ENCODE results near the gene SCRG1.

Gene SCRG1

GRCh38 chr4:173398779-173399415 lies at the start of gene SCRG1:
TSS of gene SCRG1 (minus strand) at chr4:173399116. CDS start at chr4:173391414, 7,702 bp downstream.
- DNase-seq, result peak; percentile 45 to 61

- peak; percentile 51 for DNase-seq
Measured at GRCh38 chr4:173448103-173448502, 49.2 kb upstream of the SCRG1 start.

GRCh38 chr4:173446416-173446815 lies 47.5 kb upstream of the SCRG1 start:
- no peak for DNase-seq

- no peak for DNase-seq
Measured at GRCh38 chr4:173443121-173443520, 44.2 kb upstream of the SCRG1 start.

- no peak for DNase-seq
Measured at GRCh38 chr4:173442223-173442932, 43.5 kb upstream of the SCRG1 start.

GRCh38 chr4:173440888-173441287 lies 42.0 kb upstream of the SCRG1 start:
- DNase-seq, result no peak

GRCh38 chr4:173436771-173437265 lies 37.9 kb upstream of the SCRG1 start:
- DNase-seq, result no peak

GRCh38 chr4:173436149-173436579 lies 37.2 kb upstream of the SCRG1 start:
- DNase-seq, result no peak

GRCh38 chr4:173434231-173434630 lies 35.3 kb upstream of the SCRG1 start:
- no peak for DNase-seq

- no peak for DNase-seq
Measured at GRCh38 chr4:173433447-173433846, 34.5 kb upstream of the SCRG1 start.

GRCh38 chr4:173432430-173432829 lies 33.5 kb upstream of the SCRG1 start:
- no peak for DNase-seq

- no peak for DNase-seq
Measured at GRCh38 chr4:173426064-173426463, 27.1 kb upstream of the SCRG1 start.

GRCh38 chr4:173424899-173425805 lies 26.2 kb upstream of the SCRG1 start:
- DNase-seq, result no peak

- no peak for DNase-seq
Measured at GRCh38 chr4:173420801-173421200, 21.9 kb upstream of the SCRG1 start.

GRCh38 chr4:173420324-173420752 lies 21.4 kb upstream of the SCRG1 start:
- peak in 1 of 2 donors; percentile 81 for DNase-seq

- no peak for DNase-seq
Measured at GRCh38 chr4:173418639-173419038, 19.7 kb upstream of the SCRG1 start.

- DNase-seq, result no peak
Measured at GRCh38 chr4:173417833-173418232, 18.9 kb upstream of the SCRG1 start.

- DNase-seq, result no peak
Measured at GRCh38 chr4:173415885-173416653, 17.2 kb upstream of the SCRG1 start.

GRCh38 chr4:173415092-173415491 lies 16.2 kb upstream of the SCRG1 start:
- DNase-seq, result peak in 1 of 2 donors; percentile 12

GRCh38 chr4:173414456-173414855 lies 15.5 kb upstream of the SCRG1 start:
- DNase-seq, result no peak

GRCh38 chr4:173413036-173413435 lies 14.1 kb upstream of the SCRG1 start:
- DNase-seq, result no peak

- no peak for DNase-seq
Measured at GRCh38 chr4:173411106-173411693, 12.3 kb upstream of the SCRG1 start.

Data from hippocampal formation (tissue), 2 donors.